ENCODE results near the gene LRRK1.

- TF ChIP-seq POLR2A (IDR thresholded peaks at IDR 0.05; ENCODE audit: low read depth, low read length) (no peak), POLR2AphosphoS5 (IDR thresholded peaks at IDR 0.05; ENCODE audit: low read depth, low read length) (no peak), TAF1 (IDR thresholded peaks at IDR 0.05; ENCODE audit: borderline replicate concordance, low read depth, low read length) (no peak)
Observed at GRCh38 chr15:100958326-100959065, 39.3 kb downstream of the LRRK1 start.
